Measurements from ENCODE around the gene BCL11A. TPM values are rescaled to one million over a fixed set of nuclear protein-coding genes. Genes with fewer than 3 reads are reported as not detected.

Gene BCL11A
- total RNA-seq, 4 donors from 2014 or later, result 0.22 TPM; not detected in 3

GRCh38 chr2:60411295-60411694, 142.2 kb downstream of the BCL11A start:
- whole genome bisulfite sequencing, 2 donors, result 48 to 51% methylated on average over 3 of the region's 3 CpGs
- Histone ChIP-seq H3K36me3 (no peaks in the 10 kb centered on the region), H3K27ac (no peak overlapping the region), H3K4me3 (no peak overlapping the region), H3K9me3 (no peaks in the 10 kb centered on the region), H3K4me1 (no peaks in the 10 kb centered on the region), H3K27me3 (no peaks in the 10 kb centered on the region)
- TF ChIP-seq CTCF (IDR thresholded peaks at IDR 0.05), result no peak
- TF ChIP-seq POLR2A (IDR thresholded peaks at IDR 0.05), result no peak
- no peak for TF ChIP-seq EP300 (IDR thresholded peaks at IDR 0.05)
- DNase-seq (ENCODE audit: low spot score in 2 of 2), result no peak

GRCh38 chr2:60410456-60411146, 142.9 kb downstream of the BCL11A start:
- 58 to 66% methylated on average over 16 to 17 of the region's 17 CpGs for WGBS, 2 donors
- Histone ChIP-seq H3K27me3 (no peaks in the 10 kb centered on the region), H3K27ac (no peak overlapping the region), H3K36me3 (no peaks in the 10 kb centered on the region), H3K4me3 (no peak overlapping the region), H3K9me3 (no peaks in the 10 kb centered on the region), H3K4me1 (no peaks in the 10 kb centered on the region)
- no peak for DNase-seq (ENCODE audit: low spot score in 2 of 2)
- TF ChIP-seq EP300 (IDR thresholded peaks at IDR 0.05) (no peak), CTCF (IDR thresholded peaks at IDR 0.05) (no peak), POLR2A (IDR thresholded peaks at IDR 0.05) (no peak)

- H3K4me1 ChIP-seq, result no peaks in the 10 kb centered on the region
- TF ChIP-seq EP300 (IDR thresholded peaks at IDR 0.05), result no peak
- no peak for TF ChIP-seq POLR2A (IDR thresholded peaks at IDR 0.05)
- TF ChIP-seq CTCF (IDR thresholded peaks at IDR 0.05), result no peak
- H3K9me3 ChIP-seq, result no peaks in the 10 kb centered on the region
- H3K4me3 ChIP-seq, result no peak overlapping the region
- no peak for DNase-seq (ENCODE audit: low spot score in 2 of 2)
- no peak overlapping the region for H3K27ac ChIP-seq
- H3K27me3 ChIP-seq, result no peaks in the 10 kb centered on the region
- WGBS, 2 donors, result 81 to 86% methylated on average over 8 of the region's 8 CpGs
- H3K36me3 ChIP-seq, result no peaks in the 10 kb centered on the region
Observed at GRCh38 chr2:60409531-60409871, 144.0 kb downstream of the BCL11A start.

GRCh38 chr2:60408811-60409530, 144.5 kb downstream of the BCL11A start:
- WGBS, 2 donors, result 83% methylated on average over 8 of the region's 8 CpGs
- TF ChIP-seq EP300 (IDR thresholded peaks at IDR 0.05) (no peak), CTCF (IDR thresholded peaks at IDR 0.05) (no peak), POLR2A (IDR thresholded peaks at IDR 0.05) (no peak)
- H3K4me1 ChIP-seq, result no peaks in the 10 kb centered on the region

GRCh38 chr2:60408207-60408606, 145.2 kb downstream of the BCL11A start:
- no peak overlapping the region for H3K27ac ChIP-seq
- no peak overlapping the region for H3K4me3 ChIP-seq
- no peaks in the 10 kb centered on the region for H3K4me1 ChIP-seq
- H3K9me3 ChIP-seq, result no peaks in the 10 kb centered on the region
- no peaks in the 10 kb centered on the region for H3K36me3 ChIP-seq
- no peaks in the 10 kb centered on the region for H3K27me3 ChIP-seq
- WGBS, 2 donors, result 86 to 96% methylated on average over 1 of the region's 1 CpG
- TF ChIP-seq CTCF (IDR thresholded peaks at IDR 0.05), result no peak
- no peak for TF ChIP-seq POLR2A (IDR thresholded peaks at IDR 0.05)
- no peak for TF ChIP-seq EP300 (IDR thresholded peaks at IDR 0.05)
- DNase-seq (ENCODE audit: low spot score in 2 of 2), result no peak

More at GRCh38 chr2:60408811-60409530, 144.5 kb downstream of the BCL11A start:
- Histone ChIP-seq H3K4me3 (no peak overlapping the region), H3K36me3 (no peaks in the 10 kb centered on the region), H3K27ac (no peak overlapping the region), H3K9me3 (no peaks in the 10 kb centered on the region), H3K27me3 (no peaks in the 10 kb centered on the region)
- no peak for DNase-seq (ENCODE audit: low spot score in 2 of 2)
